ENCODE results near the gene SLC6A13. TPM values are rescaled to one million over a fixed set of nuclear protein-coding genes. Genes with fewer than 3 reads are reported as not detected.

Gene SLC6A13
- total and polyA plus RNA-seq, 2 donors (not counting 3 experiments of a cell fraction or from before 2014, with no cell fraction given), result 0.14 TPM; not detected in 1

DNA sequence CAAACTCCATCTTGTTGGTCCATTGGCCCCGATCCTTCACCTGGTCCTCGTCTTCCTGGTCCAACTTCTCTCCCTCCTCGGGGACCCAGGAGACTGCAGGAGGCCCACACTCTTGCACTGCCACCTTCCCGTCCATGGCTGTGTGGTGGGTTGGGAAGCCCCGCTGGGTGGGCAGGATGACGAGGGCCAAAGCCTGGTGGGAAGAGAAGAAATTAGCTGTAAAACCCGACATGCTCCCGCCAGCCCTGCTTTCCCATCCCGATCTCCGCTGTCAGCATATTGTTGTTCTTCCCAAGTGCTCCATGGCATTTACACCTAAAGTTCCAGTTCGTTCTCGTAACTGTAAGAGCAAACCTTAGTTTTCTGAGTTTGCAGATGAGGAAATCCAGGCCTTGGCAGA lies 52.8 kb downstream of the SLC6A13 start:
- Histone ChIP-seq H3K27ac (ENCODE audit: insufficient read depth, low read depth, low read length) (no peak overlapping the region), H3K9me3 (replicated peaks; ENCODE audit: control insufficient read depth, insufficient read depth, low read length) (no peaks in the 10 kb centered on the region), H3K4me2 (ENCODE audit: insufficient read depth, low read length) (no peak overlapping the region), H3K4me3 (replicated peaks in 1 of 3; ENCODE audit: insufficient read depth in 1 of 3, low read depth in 1 of 3, low read length in 3 of 3) (no peak overlapping the region), H3K9ac (replicated peaks; ENCODE audit: extremely low read depth, insufficient read depth, low read length) (no peak overlapping the region), H3K9me1 (replicated peaks; ENCODE audit: control insufficient read depth, extremely low read depth, insufficient read depth, low read length) (no peaks in the 10 kb centered on the region), H3K4me1 (ENCODE audit: control insufficient read depth, extremely low read depth, insufficient read depth, low read length) (no peaks in the 10 kb centered on the region), H3K36me3 (ENCODE audit: control insufficient read depth in 2 of 2, extremely low read depth in 1 of 2, insufficient read depth in 2 of 2, low read length in 2 of 2) (no peaks in the 10 kb centered on the region), H2AFZ (ENCODE audit: low read depth, low read length) (no peak overlapping the region), H4K20me1 (replicated peaks; ENCODE audit: control insufficient read depth, extremely low read depth, insufficient read depth, low read length) (no peaks in the 10 kb centered on the region), H3K27me3 (ENCODE audit: control insufficient read depth in 2 of 2, insufficient read depth in 2 of 2, low read length in 2 of 2) (peaks cover 0 to 3% of the 10 kb centered on the region in 2 experiments), H3K79me2 (ENCODE audit: control insufficient read depth, insufficient read depth, low read length) (no peaks in the 10 kb centered on the region)
- intact Hi-C loops (cut with micrococcal nuclease), result no loop called here
- DNase-seq (ENCODE audit: low read depth, low spot score), result no peak
- BruUV-seq (replicated peaks), result no TSS peak
- CTCF ChIA-PET, result interaction anchor here (0.9 kb wide), 1 partner anchor 21 kb away, joined by 3 read pairs; no protein-coding TSS in a partner anchor
- TF ChIP-seq JUN (IDR thresholded peaks at IDR 0.05; ENCODE audit: borderline replicate concordance, insufficient read depth, insufficient read length, low read depth), result no peak
- TF ChIP-seq, protein P1, sequence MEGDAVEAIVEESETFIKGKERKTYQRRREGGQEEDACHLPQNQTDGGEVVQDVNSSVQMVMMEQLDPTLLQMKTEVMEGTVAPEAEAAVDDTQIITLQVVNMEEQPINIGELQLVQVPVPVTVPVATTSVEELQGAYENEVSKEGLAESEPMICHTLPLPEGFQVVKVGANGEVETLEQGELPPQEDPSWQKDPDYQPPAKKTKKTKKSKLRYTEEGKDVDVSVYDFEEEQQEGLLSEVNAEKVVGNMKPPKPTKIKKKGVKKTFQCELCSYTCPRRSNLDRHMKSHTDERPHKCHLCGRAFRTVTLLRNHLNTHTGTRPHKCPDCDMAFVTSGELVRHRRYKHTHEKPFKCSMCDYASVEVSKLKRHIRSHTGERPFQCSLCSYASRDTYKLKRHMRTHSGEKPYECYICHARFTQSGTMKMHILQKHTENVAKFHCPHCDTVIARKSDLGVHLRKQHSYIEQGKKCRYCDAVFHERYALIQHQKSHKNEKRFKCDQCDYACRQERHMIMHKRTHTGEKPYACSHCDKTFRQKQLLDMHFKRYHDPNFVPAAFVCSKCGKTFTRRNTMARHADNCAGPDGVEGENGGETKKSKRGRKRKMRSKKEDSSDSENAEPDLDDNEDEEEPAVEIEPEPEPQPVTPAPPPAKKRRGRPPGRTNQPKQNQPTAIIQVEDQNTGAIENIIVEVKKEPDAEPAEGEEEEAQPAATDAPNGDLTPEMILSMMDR (IDR thresholded peaks at IDR 0.05; ENCODE audit: extremely low read depth in 1 of 2, insufficient read depth in 1 of 2, low read depth in 1 of 2, low read length in 2 of 2), result no peak
- TF ChIP-seq, protein P2, sequence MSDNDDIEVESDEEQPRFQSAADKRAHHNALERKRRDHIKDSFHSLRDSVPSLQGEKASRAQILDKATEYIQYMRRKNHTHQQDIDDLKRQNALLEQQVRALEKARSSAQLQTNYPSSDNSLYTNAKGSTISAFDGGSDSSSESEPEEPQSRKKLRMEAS (IDR thresholded peaks at IDR 0.05; ENCODE audit: insufficient read depth, insufficient read length), result no peak
- TF ChIP-seq POLR2A (IDR thresholded peaks at IDR 0.05; ENCODE audit: low read depth, low read length), result no peak
- no peak for TF ChIP-seq MYC (IDR thresholded peaks at IDR 0.05; ENCODE audit: low read depth, low read length)
- no peak for TF ChIP-seq POLR2AphosphoS5 (IDR thresholded peaks at IDR 0.05; ENCODE audit: insufficient read depth, low read depth, low read length)
- no peak for TF ChIP-seq EZH2 (IDR thresholded peaks at IDR 0.05; ENCODE audit: borderline replicate concordance, low read depth, low read length, severe bottlenecking)
- TF ChIP-seq GATA2 (IDR thresholded peaks at IDR 0.05; ENCODE audit: insufficient read depth, insufficient read length, low read depth, low read length), result no peak
- TF ChIP-seq FOS (IDR thresholded peaks at IDR 0.05; ENCODE audit: borderline replicate concordance, insufficient read depth, low read length), result no peak
- no peak for FAIRE-seq
- POLR2A ChIA-PET, result no interaction called here
- dilution Hi-C loops (cut with MboI; ENCODE audit: extremely low pct_ligation_motif_present, low sequenced_read_pairs), result no loop called here

Data from endothelial cell of umbilical vein (primary cell).